ENCODE results near the gene KIF14.

The KIF14 gene

GRCh38 chr1:200528858-200529606 lies 91.5 kb downstream of the KIF14 start:
- Histone ChIP-seq H3K4me2 (ENCODE audit: low read depth, low read length, poor library complexity, severe bottlenecking) (no peak overlapping the region), H3K27me3 (ENCODE audit: low read length) (no peaks in the 10 kb centered on the region), H3K9me3 (ENCODE audit: insufficient read depth, low read length) (no peaks in the 10 kb centered on the region), H3F3A (ENCODE audit: insufficient read depth) (no peaks in the 10 kb centered on the region), H4K20me1 (ENCODE audit: low read depth, low read length) (no peaks in the 10 kb centered on the region), H3K27ac (ENCODE audit: low read depth, low read length) (no peak overlapping the region), H3K9me2 (replicated peaks; ENCODE audit: insufficient read depth, low read length) (no peaks in the 10 kb centered on the region), H3K4me3 (ENCODE audit: insufficient read depth, low read length, poor library complexity, severe bottlenecking) (no peak overlapping the region), H3K9ac (ENCODE audit: low read length) (no peak overlapping the region), H3K79me2 (ENCODE audit: insufficient read depth, low read length) (no peaks in the 10 kb centered on the region), H2AFZ (ENCODE audit: low read depth, low read length, severe bottlenecking) (no peak overlapping the region), H3K36me3 (ENCODE audit: low read length) (no peaks in the 10 kb centered on the region)
- no peak for TF ChIP-seq EZH2phosphoT487 (conservative IDR thresholded peaks at IDR 0.05; ENCODE audit: low read length)
- TF ChIP-seq CTCF (IDR thresholded peaks at IDR 0.05; ENCODE audit: insufficient read depth, low read length, poor library complexity, severe bottlenecking), result no peak

DNA sequence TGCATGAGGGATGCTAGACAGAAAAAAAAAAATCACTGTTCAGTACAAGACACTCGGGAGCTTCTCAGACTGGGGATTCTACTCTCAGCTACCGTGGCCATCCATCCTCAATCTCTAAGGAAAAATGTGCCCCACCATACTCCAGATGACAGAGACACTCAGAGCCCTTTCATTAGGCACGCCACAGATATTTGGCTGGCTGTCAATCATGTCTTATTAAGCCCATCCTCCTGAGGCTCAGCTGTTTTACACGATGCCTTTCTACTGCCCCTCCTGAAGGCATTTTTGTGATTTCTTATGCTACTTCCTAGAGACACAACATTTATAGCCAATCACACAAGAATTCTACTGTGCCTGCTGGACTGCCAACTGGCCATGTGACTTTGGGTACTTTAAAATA lies 92.9 kb downstream of the KIF14 start:
- no peaks in the 10 kb centered on the region for H3K9me2 ChIP-seq (replicated peaks; ENCODE audit: insufficient read depth, low read length)
- H3F3A ChIP-seq (ENCODE audit: insufficient read depth), result no peaks in the 10 kb centered on the region
- no peaks in the 10 kb centered on the region for H3K79me2 ChIP-seq (ENCODE audit: insufficient read depth, low read length)
- no peaks in the 10 kb centered on the region for H3K36me3 ChIP-seq (ENCODE audit: low read length)
- no peak overlapping the region for H3K4me3 ChIP-seq (ENCODE audit: insufficient read depth, low read length, poor library complexity, severe bottlenecking)
- H3K27ac ChIP-seq (ENCODE audit: low read depth, low read length), result no peak overlapping the region
- H3K9ac ChIP-seq (ENCODE audit: low read length), result no peak overlapping the region
- TF ChIP-seq EZH2phosphoT487 (conservative IDR thresholded peaks at IDR 0.05; ENCODE audit: low read length) (no peak), CTCF (IDR thresholded peaks at IDR 0.05; ENCODE audit: insufficient read depth, low read length, poor library complexity, severe bottlenecking) (no peak)
- H3K27me3 ChIP-seq (ENCODE audit: low read length), result no peaks in the 10 kb centered on the region
- no peaks in the 10 kb centered on the region for H4K20me1 ChIP-seq (ENCODE audit: low read depth, low read length)
- no peak overlapping the region for H2AFZ ChIP-seq (ENCODE audit: low read depth, low read length, severe bottlenecking)
- no peaks in the 10 kb centered on the region for H3K9me3 ChIP-seq (ENCODE audit: insufficient read depth, low read length)
- no peak overlapping the region for H3K4me2 ChIP-seq (ENCODE audit: low read depth, low read length, poor library complexity, severe bottlenecking)

DNA sequence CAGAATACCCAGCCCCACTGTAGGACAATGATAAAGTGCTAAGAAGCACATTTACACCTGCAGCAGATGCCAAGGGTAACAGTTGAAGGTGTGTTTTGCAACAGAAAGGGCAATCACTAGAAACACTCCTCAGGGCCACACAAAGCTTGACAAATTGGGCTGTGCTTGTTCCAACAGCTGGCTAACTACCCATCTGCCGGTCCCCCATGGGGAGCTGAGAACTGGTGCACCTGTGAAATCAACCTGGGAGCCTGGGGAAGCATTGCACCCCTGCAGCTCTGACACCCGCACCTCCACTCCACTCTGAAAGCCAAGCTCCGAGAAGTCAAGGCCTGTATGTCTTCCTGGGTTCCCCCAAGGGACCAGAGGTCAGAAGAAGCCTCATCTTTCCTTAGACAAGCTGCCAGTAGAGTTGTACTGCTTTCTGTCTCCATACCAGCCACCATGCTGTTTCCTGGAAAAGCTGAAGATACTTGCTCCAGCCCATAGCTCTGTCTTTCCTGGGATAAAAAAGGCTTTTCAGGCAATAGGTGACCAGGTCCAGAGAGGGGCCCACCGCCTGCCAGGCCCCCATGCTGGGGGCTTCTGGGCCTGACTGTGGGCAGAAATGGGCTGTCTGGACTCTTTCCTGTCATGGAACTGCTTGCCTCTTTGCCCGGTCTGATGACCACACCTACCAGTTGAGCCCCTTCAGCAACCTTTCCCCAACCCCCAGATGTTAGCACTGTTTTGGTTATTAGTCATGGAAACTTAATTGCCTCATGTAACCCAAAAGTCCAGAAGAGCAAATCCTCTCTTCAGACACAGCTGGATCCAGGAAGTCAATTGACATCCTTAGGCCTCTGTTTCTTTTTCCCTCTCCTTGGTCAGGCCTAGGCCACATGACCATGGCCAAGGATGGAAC lies 93.6 kb downstream of the KIF14 start:
- no peaks in the 10 kb centered on the region for H3F3A ChIP-seq (ENCODE audit: insufficient read depth)
- H3K9ac ChIP-seq (ENCODE audit: low read length), result no peak overlapping the region
- H2AFZ ChIP-seq (ENCODE audit: low read depth, low read length, severe bottlenecking), result no peak overlapping the region
- no peak overlapping the region for H3K27ac ChIP-seq (ENCODE audit: low read depth, low read length)
- H3K36me3 ChIP-seq (ENCODE audit: low read length), result no peaks in the 10 kb centered on the region
- H3K27me3 ChIP-seq (ENCODE audit: low read length), result no peaks in the 10 kb centered on the region
- no peaks in the 10 kb centered on the region for H3K9me2 ChIP-seq (replicated peaks; ENCODE audit: insufficient read depth, low read length)
- H3K79me2 ChIP-seq (ENCODE audit: insufficient read depth, low read length), result no peaks in the 10 kb centered on the region
- no peaks in the 10 kb centered on the region for H4K20me1 ChIP-seq (ENCODE audit: low read depth, low read length)
- no peaks in the 10 kb centered on the region for H3K9me3 ChIP-seq (ENCODE audit: insufficient read depth, low read length)
- no peak overlapping the region for H3K4me2 ChIP-seq (ENCODE audit: low read depth, low read length, poor library complexity, severe bottlenecking)
- no peak overlapping the region for H3K4me3 ChIP-seq (ENCODE audit: insufficient read depth, low read length, poor library complexity, severe bottlenecking)
- TF ChIP-seq EZH2phosphoT487 (conservative IDR thresholded peaks at IDR 0.05; ENCODE audit: low read length) (no peak), CTCF (IDR thresholded peaks at IDR 0.05; ENCODE audit: insufficient read depth, low read length, poor library complexity, severe bottlenecking) (no peak)
